HG02678 (cell line): ENCODE results near the gene RAD51B.

Experiments
- ATAC-seq: cut with Tn5 transposase; IDR thresholded peaks from one replicate; pipeline ENCODE4 v1.9.1; 2021; ENCODE audit warnings: mild to moderate bottlenecking, moderate library complexity; ENCODE audit not compliant: unreplicated experiment

Gene RAD51B

GRCh38 chr14:68682166-68683103 is 862.9 kb downstream of the RAD51B start:
- no peak for ATAC-seq

- ATAC-seq = no peak
Observed at GRCh38 chr14:68683326-68683725, 863.7 kb downstream of the RAD51B start.

- no peak for ATAC-seq
Observed at GRCh38 chr14:68684466-68685418, 865.2 kb downstream of the RAD51B start.

GRCh38 chr14:68685419-68686204 is 866.0 kb downstream of the RAD51B start:
- ATAC-seq = peak; percentile 74

GRCh38 chr14:68686205-68686465 is 866.6 kb downstream of the RAD51B start:
- no peak for ATAC-seq

- ATAC-seq = no peak
Observed at GRCh38 chr14:68686724-68687123, 867.1 kb downstream of the RAD51B start.

GRCh38 chr14:68687746-68688145 is 868.2 kb downstream of the RAD51B start:
- no peak for ATAC-seq

GRCh38 chr14:68688872-68689371 is 869.3 kb downstream of the RAD51B start:
- ATAC-seq = no peak

GRCh38 chr14:68689511-68689910 is 869.9 kb downstream of the RAD51B start:
- ATAC-seq = no peak

- no peak for ATAC-seq
Observed at GRCh38 chr14:68690089-68690958, 870.7 kb downstream of the RAD51B start.

- ATAC-seq = no peak
Observed at GRCh38 chr14:68691031-68691791, 871.6 kb downstream of the RAD51B start.

GRCh38 chr14:68691792-68692118 is 872.2 kb downstream of the RAD51B start:
- ATAC-seq = no peak

- ATAC-seq = no peak
Observed at GRCh38 chr14:68692216-68692615, 872.6 kb downstream of the RAD51B start.

GRCh38 chr14:68692916-68693771 is 873.6 kb downstream of the RAD51B start:
- no peak for ATAC-seq

GRCh38 chr14:68693926-68694325 is 874.3 kb downstream of the RAD51B start:
- ATAC-seq = no peak

GRCh38 chr14:68694516-68695235 is 875.1 kb downstream of the RAD51B start:
- ATAC-seq = no peak

- ATAC-seq = peak; percentile 84
Observed at GRCh38 chr14:68695326-68695768, 875.8 kb downstream of the RAD51B start.

- no peak for ATAC-seq
Observed at GRCh38 chr14:68695856-68696255, 876.3 kb downstream of the RAD51B start.
